OCI-LY7 (cell line): Measurements from ENCODE around the gene NRAS. TPM values are rescaled to one million over a fixed set of nuclear protein-coding genes. Genes with fewer than 3 reads are reported as not detected.
A peak's percentile ranks its signal among the peaks of the same experiment; 100 is the strongest.

Source experiments
- BruUV-seq: library from RNA; stranded (reverse); fragments of 400-500 nt; replicated peaks from 2 replicates; lab custom pipeline; 2021; lab: Mats Ljungman, UMichigan
- CTCF ChIA-PET: fragments of 300-600 bp; sonication (Branson Sonifier 250); formaldehyde crosslinking; loops from one replicate; lab custom pipeline; 2022; ENCODE audit warnings: antibody characterized with exemption; ENCODE audit not compliant: unreplicated experiment; lab: Charles Lee
- POLR2A ChIA-PET: fragments of 300-600 bp; sonication (Branson Sonifier 250); formaldehyde crosslinking; loops from one replicate; lab custom pipeline; 2022; ENCODE audit warnings: antibody characterized with exemption; lab: Charles Lee
- DNase-seq: peaks from one replicate; pipeline ENCODE4 v3.0.0-alpha.2; 2015; ENCODE audit warnings: low spot score
- H2AFZ ChIP-seq: fragments of 200-600 bp; sonication (generic), shearing (Covaris generic); 2 replicates; pipeline ENCODE4 v1.6.1; 2014; ENCODE audit warnings: mild to moderate bottlenecking, antibody characterized with exemption, low read length, moderate library complexity
- H3K27ac ChIP-seq: fragments of 200-600 bp; sonication (generic); 2 replicates; pipeline ENCODE4 v1.5.1; 2014; ENCODE audit warnings: mixed run types, low read depth, mild to moderate bottlenecking, moderate library complexity, low read length, inconsistent platforms; ENCODE audit not compliant: poor library complexity, severe bottlenecking
- H3K36me3 ChIP-seq: fragments of 200-600 bp; sonication (generic); 2 replicates; pipeline ENCODE4 v1.6.1; 2014; ENCODE audit warnings: mild to moderate bottlenecking, antibody characterized with exemption, low read length, moderate library complexity, mixed read lengths; ENCODE audit not compliant: insufficient read depth
- H3K4me1 ChIP-seq: fragments of 200-600 bp; sonication (generic); 2 replicates; pipeline ENCODE4 v1.5.1; 2014; ENCODE audit warnings: mild to moderate bottlenecking, low read length; ENCODE audit not compliant: insufficient read depth, poor library complexity, severe bottlenecking
- H3K4me2 ChIP-seq: fragments of 200-600 bp; sonication (generic); 2 replicates; pipeline ENCODE4 v1.6.1; 2014; ENCODE audit warnings: mild to moderate bottlenecking, low read length
- H3K4me3 ChIP-seq: fragments of 200-600 bp; sonication (generic); 2 replicates; pipeline ENCODE4 v1.5.1; 2014; ENCODE audit warnings: mild to moderate bottlenecking, low read depth, low read length; ENCODE audit not compliant: poor library complexity, severe bottlenecking
- H3K79me2 ChIP-seq: fragments of 200-600 bp; sonication (generic); 2 replicates; pipeline ENCODE4 v1.6.1; 2016; ENCODE audit warnings: low read depth, mild to moderate bottlenecking, low read length, moderate library complexity, mixed read lengths; ENCODE audit not compliant: insufficient read depth
- H3K9me2 ChIP-seq: fragments of 200-600 bp; sonication (generic); 2 replicates; pipeline ENCODE4 v1.6.1; 2016; ENCODE audit warnings: mild to moderate bottlenecking, low read length, mixed read lengths; ENCODE audit not compliant: insufficient read depth
- H3K9me3 ChIP-seq: fragments of 200-600 bp; sonication (generic); 2 replicates; pipeline ENCODE4 v1.6.1; 2014; ENCODE audit warnings: mild to moderate bottlenecking, mixed run types, low read length, mixed read lengths
- H4K20me1 ChIP-seq: fragments of 200-600 bp; sonication (generic); 2 replicates; pipeline ENCODE4 v1.6.1; 2014; ENCODE audit warnings: mild to moderate bottlenecking, antibody characterized with exemption, low read length, moderate library complexity, mixed read lengths; ENCODE audit not compliant: insufficient read depth
- EZH2phosphoT487 ChIP-seq: fragments of 200-600 bp; sonication (generic); IDR thresholded peaks from 2 replicates; pipeline ENCODE4 v1.6.1; 2018; ENCODE audit warnings: low read depth, borderline replicate concordance, mild to moderate bottlenecking, mixed run types, antibody characterized with exemption, low read length, moderate library complexity, mixed read lengths
- intact Hi-C: fragments of 100-400 bp; cut with micrococcal nuclease; formaldehyde crosslinking; loops from one replicate; pipeline ENCODE4 v1.10.0; 2022; ENCODE audit not compliant: unreplicated experiment
- total RNA-seq, 2 experiments: library from RNA; depleted of rRNA in 1 of 2; stranded (reverse); fragments of >200 nt in 1 of 2; shearing (Covaris generic) in 1 of 2; gene quantifications; 2 replicates each; pipeline ENCODE4 v1.2.3, GENCODE V29; 2014 to 2022
- TF ChIP-seq, protein P1 (sequence below): fragments of 200-600 bp; sonication (generic); conservative IDR thresholded peaks from 2 replicates; pipeline ENCODE4 v1.5.1; 2014; ENCODE audit warnings: mild to moderate bottlenecking, antibody characterized with exemption, low read length, moderate library complexity, mixed read lengths

NRAS gene
- total RNA-seq, 2 experiments from 2014 or later = 32.6 to 43.5 TPM

DNA sequence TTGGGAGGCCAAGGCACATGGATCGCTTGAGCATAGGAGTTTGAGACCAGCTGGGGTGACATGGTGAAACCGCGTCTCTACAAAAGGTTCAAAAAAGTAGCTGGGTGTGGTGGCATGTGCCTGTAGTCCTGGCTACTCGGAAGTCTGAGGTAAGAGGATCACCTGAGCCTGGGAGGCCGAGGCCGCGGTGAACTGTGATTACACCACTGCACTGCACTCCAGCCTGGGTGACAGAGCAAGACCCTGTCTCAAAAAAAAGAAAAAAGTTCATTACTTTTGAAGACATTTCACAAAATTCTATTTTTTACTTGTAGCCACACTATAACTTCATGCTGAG is 44.7 kb downstream of the NRAS start:
- CTCF ChIA-PET = no interaction called here
- Histone ChIP-seq H3K4me2 (no peak overlapping the region), H3K79me2 (no peaks in the 10 kb centered on the region), H3K36me3 (no peaks in the 10 kb centered on the region), H4K20me1 (no peaks in the 10 kb centered on the region), H3K4me3 (no peak overlapping the region), H3K4me1 (peaks cover 4% of the 10 kb centered on the region), H3K9me2 (no peaks in the 10 kb centered on the region), H3K27ac (no peak overlapping the region), H2AFZ (no peak overlapping the region), H3K9me3 (no peaks in the 10 kb centered on the region)
- no peak for DNase-seq
- BruUV-seq = no TSS peak
- no peak for TF ChIP-seq EZH2phosphoT487
- TF ChIP-seq, protein P1, sequence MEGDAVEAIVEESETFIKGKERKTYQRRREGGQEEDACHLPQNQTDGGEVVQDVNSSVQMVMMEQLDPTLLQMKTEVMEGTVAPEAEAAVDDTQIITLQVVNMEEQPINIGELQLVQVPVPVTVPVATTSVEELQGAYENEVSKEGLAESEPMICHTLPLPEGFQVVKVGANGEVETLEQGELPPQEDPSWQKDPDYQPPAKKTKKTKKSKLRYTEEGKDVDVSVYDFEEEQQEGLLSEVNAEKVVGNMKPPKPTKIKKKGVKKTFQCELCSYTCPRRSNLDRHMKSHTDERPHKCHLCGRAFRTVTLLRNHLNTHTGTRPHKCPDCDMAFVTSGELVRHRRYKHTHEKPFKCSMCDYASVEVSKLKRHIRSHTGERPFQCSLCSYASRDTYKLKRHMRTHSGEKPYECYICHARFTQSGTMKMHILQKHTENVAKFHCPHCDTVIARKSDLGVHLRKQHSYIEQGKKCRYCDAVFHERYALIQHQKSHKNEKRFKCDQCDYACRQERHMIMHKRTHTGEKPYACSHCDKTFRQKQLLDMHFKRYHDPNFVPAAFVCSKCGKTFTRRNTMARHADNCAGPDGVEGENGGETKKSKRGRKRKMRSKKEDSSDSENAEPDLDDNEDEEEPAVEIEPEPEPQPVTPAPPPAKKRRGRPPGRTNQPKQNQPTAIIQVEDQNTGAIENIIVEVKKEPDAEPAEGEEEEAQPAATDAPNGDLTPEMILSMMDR = no peak
- POLR2A ChIA-PET = interaction anchor here (1.0 kb wide), 1 partner anchor 41 kb away, joined by 3 read pairs; no protein-coding TSS in a partner anchor
- intact Hi-C loops = loop anchor here (2.0 to 10.0 kb wide), 2 partner anchors 97 to 325 kb away; no protein-coding TSS in a partner anchor

DNA sequence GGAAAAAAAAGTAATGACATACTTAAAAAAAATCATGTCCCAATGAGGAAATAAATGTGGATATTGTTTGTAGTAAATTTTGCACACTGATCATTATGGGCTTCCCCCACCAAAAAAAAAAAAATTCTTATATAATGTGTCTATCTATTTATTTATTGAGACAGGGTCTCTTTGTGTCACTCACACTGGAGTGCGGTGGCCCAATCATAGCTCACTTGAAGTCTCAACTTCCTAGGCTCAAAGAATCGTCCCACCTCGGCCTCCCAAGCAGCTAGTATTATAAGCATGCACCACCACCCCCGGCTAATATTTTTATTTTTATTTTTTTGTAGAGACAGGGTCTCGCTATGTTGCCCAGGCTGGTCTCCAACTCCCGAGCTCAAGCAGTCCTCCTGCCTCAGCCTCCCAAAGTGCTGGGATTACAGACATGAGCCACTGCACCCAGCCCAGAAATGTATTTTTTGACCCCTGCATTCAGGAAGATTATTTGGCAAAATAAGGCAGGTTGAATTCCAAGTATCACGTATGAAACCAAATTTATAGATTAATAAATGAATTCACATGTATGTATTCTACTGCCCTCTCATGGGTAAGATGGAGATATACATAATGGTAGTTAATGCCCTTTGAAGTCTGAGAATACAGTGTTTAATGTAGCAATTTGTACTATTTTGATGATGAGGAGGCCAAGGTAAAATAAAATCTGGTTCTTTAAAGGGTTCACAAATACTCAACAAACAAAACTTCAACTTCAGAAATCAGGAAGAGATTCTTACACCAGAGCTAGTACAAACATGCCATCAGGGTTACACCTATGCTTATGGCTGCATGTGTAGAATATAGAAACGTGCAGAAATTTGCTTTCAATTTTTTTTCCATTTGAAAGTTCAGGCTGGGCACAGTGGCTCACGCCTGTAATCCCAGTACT is 45.3 kb downstream of the NRAS start:
- Histone ChIP-seq H3K9me3 (no peaks in the 10 kb centered on the region), H3K36me3 (no peaks in the 10 kb centered on the region), H3K79me2 (no peaks in the 10 kb centered on the region), H3K27ac (no peak overlapping the region), H3K4me2 (no peak overlapping the region), H3K4me3 (no peak overlapping the region), H2AFZ (no peak overlapping the region), H4K20me1 (no peaks in the 10 kb centered on the region), H3K4me1 (peaks cover 4% of the 10 kb centered on the region), H3K9me2 (no peaks in the 10 kb centered on the region)
- ChIA-PET CTCF (no interaction called here), POLR2A (interaction anchor here (1.0 kb wide), 1 partner anchor 41 kb away, joined by 3 read pairs; no protein-coding TSS in a partner anchor)
- intact Hi-C loops = loop anchor here (2.0 to 10.0 kb wide), 2 partner anchors 96 to 324 kb away; no protein-coding TSS in a partner anchor
- peak; percentile 34 for DNase-seq
- no TSS peak for BruUV-seq
- no peak for TF ChIP-seq EZH2phosphoT487
- TF ChIP-seq, protein P1 = peak; percentile 75
